ENCODE results near the gene MMP24OS. TPM values are rescaled to one million over a fixed set of nuclear protein-coding genes. Genes with fewer than 3 reads are reported as not detected.
A peak's percentile ranks its signal among the peaks of the same experiment; 100 is the strongest.

Gene MMP24OS
- total RNA-seq, 1 donor from 2014 or later, result 59.1 TPM

DNA sequence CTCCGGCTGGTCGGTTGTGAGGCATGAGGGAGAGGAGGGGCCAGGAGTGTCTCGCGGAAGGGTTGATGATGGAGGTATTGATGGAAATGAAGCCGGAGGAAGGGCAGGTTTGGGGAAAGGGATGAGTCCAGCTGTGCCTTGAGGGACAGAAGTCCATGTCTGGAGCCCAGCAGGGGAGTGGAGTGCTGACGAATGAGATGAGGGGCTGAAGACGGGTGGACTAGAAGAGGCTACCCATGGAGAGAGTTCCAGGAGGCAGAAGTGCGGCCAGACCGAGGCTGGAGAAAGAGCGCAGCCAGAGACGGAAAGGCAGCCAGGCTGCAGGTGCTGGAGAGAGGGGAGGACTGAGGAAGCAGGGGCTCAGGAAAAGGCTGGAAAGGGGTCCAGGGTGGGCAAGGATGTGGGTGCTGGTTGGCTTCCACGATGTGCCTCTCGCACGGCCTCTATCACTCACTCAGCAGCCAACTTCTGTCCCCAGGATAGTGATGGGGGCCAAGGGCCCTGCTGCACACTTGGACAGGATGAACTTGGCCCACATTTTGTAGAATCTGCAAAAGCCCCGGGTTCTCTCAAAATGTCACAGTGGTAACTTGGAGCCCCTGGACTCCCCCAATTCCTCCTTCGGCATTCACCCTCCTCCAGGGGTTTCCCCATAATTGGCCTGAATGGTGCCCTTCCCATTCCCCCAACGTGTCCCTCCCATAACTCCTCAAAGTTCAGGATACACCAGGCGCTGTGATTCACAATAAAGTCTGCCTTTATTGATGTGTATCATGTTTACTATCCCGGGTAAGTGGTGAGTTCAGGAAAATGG lies 7.3 kb upstream of the MMP24OS start:
- Mint-ChIP-seq H3K9me3 (ENCODE audit: low read depth) (no peaks in the 10 kb centered on the region), H3K27me3 (no peaks in the 10 kb centered on the region), H3K27ac (peak overlapping the region; percentile 93), H3K4me3 (ENCODE audit: low read depth) (peak overlapping the region; percentile 81), H3K36me3 (ENCODE audit: insufficient read depth) (peaks cover 6% of the 10 kb centered on the region), H3K4me1 (ENCODE audit: low read depth) (peaks cover 23% of the 10 kb centered on the region)
- TF ChIP-seq, protein P1, sequence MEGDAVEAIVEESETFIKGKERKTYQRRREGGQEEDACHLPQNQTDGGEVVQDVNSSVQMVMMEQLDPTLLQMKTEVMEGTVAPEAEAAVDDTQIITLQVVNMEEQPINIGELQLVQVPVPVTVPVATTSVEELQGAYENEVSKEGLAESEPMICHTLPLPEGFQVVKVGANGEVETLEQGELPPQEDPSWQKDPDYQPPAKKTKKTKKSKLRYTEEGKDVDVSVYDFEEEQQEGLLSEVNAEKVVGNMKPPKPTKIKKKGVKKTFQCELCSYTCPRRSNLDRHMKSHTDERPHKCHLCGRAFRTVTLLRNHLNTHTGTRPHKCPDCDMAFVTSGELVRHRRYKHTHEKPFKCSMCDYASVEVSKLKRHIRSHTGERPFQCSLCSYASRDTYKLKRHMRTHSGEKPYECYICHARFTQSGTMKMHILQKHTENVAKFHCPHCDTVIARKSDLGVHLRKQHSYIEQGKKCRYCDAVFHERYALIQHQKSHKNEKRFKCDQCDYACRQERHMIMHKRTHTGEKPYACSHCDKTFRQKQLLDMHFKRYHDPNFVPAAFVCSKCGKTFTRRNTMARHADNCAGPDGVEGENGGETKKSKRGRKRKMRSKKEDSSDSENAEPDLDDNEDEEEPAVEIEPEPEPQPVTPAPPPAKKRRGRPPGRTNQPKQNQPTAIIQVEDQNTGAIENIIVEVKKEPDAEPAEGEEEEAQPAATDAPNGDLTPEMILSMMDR (IDR thresholded peaks at IDR 0.05; ENCODE audit: unreplicated experiment), result no peak
- no peak for DNase-seq (ENCODE audit: low spot score, unreplicated experiment)

DNA sequence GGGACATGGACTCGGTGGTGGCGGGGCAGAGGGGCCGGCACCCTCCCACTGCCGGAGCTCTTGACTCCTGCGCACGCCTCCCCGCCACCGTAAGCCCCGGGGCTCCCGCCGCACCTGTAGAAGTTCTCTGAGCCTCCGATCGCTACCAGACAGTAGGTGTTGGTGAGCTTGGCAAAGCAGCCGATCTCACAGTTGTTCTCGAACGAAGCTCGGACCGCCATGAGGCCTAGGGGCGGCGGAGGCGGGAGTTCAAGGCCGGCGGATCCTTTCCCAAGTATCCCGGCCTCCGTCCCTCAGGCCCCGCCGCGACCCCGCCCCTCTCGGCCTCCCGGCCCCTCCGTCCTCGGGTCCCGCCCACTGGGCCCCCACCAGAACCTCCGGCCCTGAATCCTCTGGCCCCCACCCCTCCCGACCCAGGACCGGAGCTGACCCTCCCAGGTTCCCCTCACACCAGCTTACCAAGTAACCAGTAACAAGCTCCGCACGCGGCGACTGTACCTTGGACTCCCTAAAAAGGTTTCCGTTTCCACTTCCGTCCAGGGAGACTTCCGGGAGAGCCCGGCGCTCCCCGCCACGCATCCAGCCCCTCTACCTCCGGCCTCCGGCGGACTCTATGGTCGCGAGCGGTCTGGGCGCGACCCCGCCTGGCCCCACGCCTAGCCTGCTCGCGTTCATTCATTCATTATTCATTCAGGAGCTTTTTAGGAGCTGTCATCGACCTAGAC lies 6.5 kb upstream of the MMP24OS start, which contains the start of gene EIF6:
Gene EIF6, minus strand, starts transcription at position 506 of the 725 bp plus-strand sequence. Its CDS starts 285 bp downstream, at position 221.
- DNase-seq (ENCODE audit: low spot score, unreplicated experiment), result peak; percentile 75
- no peaks in the 10 kb centered on the region for H3K9me3 Mint-ChIP-seq (ENCODE audit: low read depth)
- TF ChIP-seq, protein P1 (IDR thresholded peaks at IDR 0.05; ENCODE audit: unreplicated experiment), result no peak
- H3K36me3 Mint-ChIP-seq (ENCODE audit: insufficient read depth), result peaks cover 10% of the 10 kb centered on the region
- peaks cover 23% of the 10 kb centered on the region for H3K4me1 Mint-ChIP-seq (ENCODE audit: low read depth)
- peak within 1 kb of the TSS; percentile 81 for H3K4me3 Mint-ChIP-seq (ENCODE audit: low read depth)
- H3K27me3 Mint-ChIP-seq, result no peaks in the 10 kb centered on the region
- H3K27ac Mint-ChIP-seq, result peak within 1 kb of the TSS; percentile 93

DNA sequence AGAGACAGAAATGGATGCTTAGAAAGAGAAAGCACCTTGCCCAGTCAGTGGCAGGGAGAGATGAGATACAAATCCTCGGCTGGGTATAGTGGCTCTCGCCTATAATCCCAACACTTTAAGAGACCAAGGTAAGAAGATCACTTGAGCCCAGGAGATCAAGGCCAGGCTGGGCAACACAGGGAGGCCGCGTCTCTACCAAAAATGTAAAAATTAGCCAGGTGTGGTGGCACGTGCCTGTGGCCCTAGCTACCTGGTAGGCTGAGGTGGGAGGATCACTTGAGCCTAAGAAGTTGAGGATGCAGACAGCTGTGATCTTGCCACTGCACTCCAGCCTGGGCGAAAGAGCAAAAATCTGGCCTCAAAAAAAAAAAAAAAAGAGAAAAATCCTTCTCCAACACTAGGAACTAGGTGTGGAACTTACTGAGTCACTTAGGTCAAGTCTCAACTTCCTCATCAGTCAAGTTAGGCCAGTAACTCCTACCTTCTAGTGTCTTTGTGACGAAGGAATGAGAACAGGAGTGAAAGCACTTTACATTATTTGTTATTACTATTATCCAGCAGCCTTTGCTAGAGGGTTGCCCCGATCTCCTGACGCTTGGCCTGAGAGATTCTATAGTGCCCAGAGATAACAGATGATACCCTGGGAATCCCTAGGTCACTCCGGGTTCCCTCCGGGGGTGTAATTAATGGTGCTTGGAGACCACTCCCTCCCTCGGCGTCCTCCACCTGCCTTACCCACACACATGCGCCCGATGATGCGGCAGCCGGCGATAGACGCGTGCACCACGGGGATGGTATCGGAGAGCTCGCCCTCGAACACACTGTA lies 5.7 kb upstream of the MMP24OS start:
- no peaks in the 10 kb centered on the region for H3K27me3 Mint-ChIP-seq
- TF ChIP-seq, protein P1 (IDR thresholded peaks at IDR 0.05; ENCODE audit: unreplicated experiment), result no peak
- H3K9me3 Mint-ChIP-seq (ENCODE audit: low read depth), result no peaks in the 10 kb centered on the region
- no peak for DNase-seq (ENCODE audit: low spot score, unreplicated experiment)
- H3K4me3 Mint-ChIP-seq (ENCODE audit: low read depth), result peak overlapping the region; percentile 81
- peaks cover 23% of the 10 kb centered on the region for H3K4me1 Mint-ChIP-seq (ENCODE audit: low read depth)
- peak overlapping the region; percentile 92 for H3K27ac Mint-ChIP-seq
- H3K36me3 Mint-ChIP-seq (ENCODE audit: insufficient read depth), result peaks cover 13% of the 10 kb centered on the region

DNA sequence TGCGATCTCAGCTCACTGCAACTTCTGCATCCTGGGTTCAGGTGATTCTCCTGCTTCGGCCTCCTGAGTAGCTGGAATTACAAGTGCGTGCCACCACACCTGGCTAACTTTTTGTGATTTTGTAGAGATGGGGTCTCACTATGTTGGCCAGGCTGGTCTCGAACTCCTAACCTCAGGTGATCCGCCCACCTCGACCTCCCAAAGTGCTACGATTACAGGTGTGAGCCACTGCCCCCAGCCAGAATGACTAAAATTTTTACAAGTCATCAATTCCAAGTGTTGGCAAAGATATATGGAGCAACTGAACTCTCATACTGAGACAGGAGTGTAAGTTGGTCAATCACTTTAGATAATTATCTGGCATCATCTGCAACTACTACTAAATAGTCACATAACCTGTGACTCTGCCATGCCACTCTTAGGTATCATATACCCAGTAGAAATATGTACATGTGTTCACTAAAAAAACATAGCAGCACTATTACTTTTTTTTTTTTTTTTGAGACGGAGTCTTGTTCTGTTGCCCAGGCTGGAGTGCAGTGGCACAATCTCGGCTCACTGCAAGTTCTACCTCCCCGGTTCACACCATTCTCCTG lies 3.7 kb upstream of the MMP24OS start:
- TF ChIP-seq, protein P1 (IDR thresholded peaks at IDR 0.05; ENCODE audit: unreplicated experiment), result no peak
- Mint-ChIP-seq H3K27ac (no peak overlapping the region), H3K4me3 (ENCODE audit: low read depth) (no peak overlapping the region), H3K36me3 (ENCODE audit: insufficient read depth) (peaks cover 16% of the 10 kb centered on the region), H3K4me1 (ENCODE audit: low read depth) (peaks cover 30% of the 10 kb centered on the region), H3K27me3 (no peaks in the 10 kb centered on the region), H3K9me3 (ENCODE audit: low read depth) (no peaks in the 10 kb centered on the region)
- no peak for DNase-seq (ENCODE audit: low spot score, unreplicated experiment)
